HEK293 (cell line): ENCODE measurements around the gene CADM1.
A peak's percentile ranks its signal among the peaks of the same experiment; 100 is the strongest.

Experiments
- CTCF ChIA-PET: fragments of 350-600 bp; formaldehyde crosslinking; extraction: SDS; loops from one replicate; lab custom pipeline; 2021; ENCODE audit warnings: antibody characterized with exemption; lab: Yijun Ruan, JAX
- POLR2A ChIA-PET: fragments of 300-600 bp; formaldehyde crosslinking; extraction: SDS; loops from one replicate; lab custom pipeline; 2020; ENCODE audit warnings: antibody characterized with exemption, inconsistent platforms; lab: Yijun Ruan, JAX
- H3K27ac ChIP-seq: fragments of 200-500 bp; sonication (Bioruptor generic); 2 replicates; pipeline ENCODE4 v1.5.1; 2014; ENCODE audit warnings: low read depth, low read length, control low read depth, inconsistent platforms; ENCODE audit errors: extremely low read depth
- H3K36me3 ChIP-seq, 2 experiments: fragments of 200-500 bp in 1 of 2; sonication (Bioruptor generic) in 1 of 2; 1 replicate in 1 of 2; 2 replicates in 1 of 2; pipeline ENCODE4 v1.5.1; 2014 to 2017; ENCODE audit warnings: inconsistent platforms in 2 of 2, low read length in 2 of 2; ENCODE audit not compliant: control insufficient read depth in 2 of 2, insufficient read depth in 1 of 2
- H3K4me1 ChIP-seq: fragments of 200-500 bp; sonication (Bioruptor generic); 2 replicates; pipeline ENCODE4 v1.5.1; 2014; ENCODE audit warnings: mild to moderate bottlenecking, low read length, inconsistent platforms; ENCODE audit not compliant: control insufficient read depth, insufficient read depth
- H3K4me3 ChIP-seq: 2 replicates; pipeline ENCODE4 v1.5.1; 2011; ENCODE audit warnings: low read depth, mild to moderate bottlenecking, control low read depth, low read length, moderate library complexity
- H3K9me3 ChIP-seq: fragments of 200-500 bp; sonication (Bioruptor generic); 2 replicates; pipeline ENCODE4 v1.5.1; 2014; ENCODE audit warnings: low read depth, low read length, inconsistent platforms; ENCODE audit not compliant: control insufficient read depth, insufficient read depth
- EGR2 ChIP-seq: fragments of 450-650 bp; formaldehyde crosslinking; IDR thresholded peaks from 2 replicates; pipeline ENCODE4 v1.5.1; 2016; ENCODE audit warnings: low read depth, missing biosample characterization, missing genetic modification characterization
- GLIS1 ChIP-seq: fragments of 450-650 bp; formaldehyde crosslinking; IDR thresholded peaks from 2 replicates; pipeline ENCODE4 v1.5.1; 2016; ENCODE audit warnings: missing biosample characterization, missing genetic modification characterization
- PRDM6 ChIP-seq: fragments of 450-650 bp; formaldehyde crosslinking; IDR thresholded peaks from 2 replicates; pipeline ENCODE4 v1.5.1; 2017; ENCODE audit warnings: missing biosample characterization, missing genetic modification characterization
- ZBTB10 ChIP-seq: fragments of 450-650 bp; formaldehyde crosslinking; IDR thresholded peaks from 2 replicates; pipeline ENCODE4 v1.5.1; 2016; ENCODE audit warnings: missing biosample characterization, missing genetic modification characterization
- ZBTB48 ChIP-seq: fragments of 450-650 bp; formaldehyde crosslinking; IDR thresholded peaks from 2 replicates; pipeline ENCODE4 v1.5.1; 2016; ENCODE audit warnings: missing biosample characterization, missing genetic modification characterization
- ZFP3 ChIP-seq: fragments of 450-650 bp; formaldehyde crosslinking; IDR thresholded peaks from 2 replicates; pipeline ENCODE4 v1.5.1; 2016; ENCODE audit warnings: low read depth, missing biosample characterization, missing genetic modification characterization
- ZNF133 ChIP-seq: fragments of 450-650 bp; formaldehyde crosslinking; IDR thresholded peaks from 2 replicates; pipeline ENCODE4 v1.5.1; 2016; ENCODE audit warnings: missing biosample characterization, missing genetic modification characterization
- ZNF138 ChIP-seq: fragments of 450-650 bp; formaldehyde crosslinking; IDR thresholded peaks from 2 replicates; pipeline ENCODE4 v1.5.1; 2016; ENCODE audit warnings: missing biosample characterization, missing genetic modification characterization, borderline replicate concordance
- ZNF16 ChIP-seq: fragments of 450-650 bp; formaldehyde crosslinking; IDR thresholded peaks from 2 replicates; pipeline ENCODE4 v1.5.1; 2016; ENCODE audit warnings: low read depth, missing biosample characterization, missing genetic modification characterization
- ZNF202 ChIP-seq: fragments of 450-650 bp; formaldehyde crosslinking; IDR thresholded peaks from 2 replicates; pipeline ENCODE4 v1.5.1; 2016; ENCODE audit warnings: missing biosample characterization, missing genetic modification characterization, borderline replicate concordance
- ZNF311 ChIP-seq: fragments of 450-650 bp; formaldehyde crosslinking; IDR thresholded peaks from 2 replicates; pipeline ENCODE4 v1.5.1; 2017; ENCODE audit warnings: missing biosample characterization, missing genetic modification characterization, borderline replicate concordance
- ZNF335 ChIP-seq: fragments of 450-650 bp; formaldehyde crosslinking; conservative IDR thresholded peaks from 2 replicates; pipeline ENCODE4 v1.5.1; 2016; ENCODE audit warnings: missing biosample characterization, missing genetic modification characterization
- ZNF37A ChIP-seq: fragments of 450-650 bp; IDR thresholded peaks from 2 replicates; pipeline ENCODE4 v1.5.1; 2018; ENCODE audit warnings: missing biosample characterization, missing genetic modification characterization
- ZNF416 ChIP-seq: fragments of 450-650 bp; formaldehyde crosslinking; IDR thresholded peaks from 2 replicates; pipeline ENCODE4 v1.5.1; 2016; ENCODE audit warnings: missing biosample characterization, missing genetic modification characterization
- ZNF510 ChIP-seq: fragments of 450-650 bp; formaldehyde crosslinking; IDR thresholded peaks from 2 replicates; pipeline ENCODE4 v1.5.1; 2018; ENCODE audit warnings: mild to moderate bottlenecking, missing genetic modification characterization, missing biosample characterization; ENCODE audit not compliant: insufficient replicate concordance
- ZNF513 ChIP-seq: fragments of 450-650 bp; IDR thresholded peaks from 2 replicates; pipeline ENCODE4 v1.5.1; 2018; ENCODE audit warnings: missing biosample characterization, missing genetic modification characterization
- ZNF561 ChIP-seq: fragments of 450-650 bp; IDR thresholded peaks from 2 replicates; pipeline ENCODE4 v1.5.1; 2018; ENCODE audit warnings: missing biosample characterization, missing genetic modification characterization, borderline replicate concordance
- ZNF664 ChIP-seq: fragments of 450-650 bp; formaldehyde crosslinking; IDR thresholded peaks from 2 replicates; pipeline ENCODE4 v1.5.1; 2016; ENCODE audit warnings: missing biosample characterization, missing genetic modification characterization
- ZNF677 ChIP-seq: fragments of 450-650 bp; IDR thresholded peaks from 2 replicates; pipeline ENCODE4 v1.5.0; 2018; ENCODE audit warnings: missing biosample characterization, mild to moderate bottlenecking, missing genetic modification characterization, moderate library complexity
- ZSCAN16 ChIP-seq: fragments of 450-650 bp; formaldehyde crosslinking; IDR thresholded peaks from 2 replicates; pipeline ENCODE4 v1.5.1; 2016; ENCODE audit warnings: missing biosample characterization, missing genetic modification characterization
- TF ChIP-seq, protein P1 (sequence below): fragments of 450-650 bp; formaldehyde crosslinking; IDR thresholded peaks from 2 replicates; pipeline ENCODE4 v1.5.1; 2016; ENCODE audit warnings: missing biosample characterization, missing genetic modification characterization

Gene CADM1

GRCh38 chr11:115280775-115281174, 223.4 kb downstream of the CADM1 start:
- Histone ChIP-seq H3K9me3 (no peaks in the 10 kb centered on the region), H3K27ac (no peak overlapping the region), H3K4me3 (no peak overlapping the region), H3K4me1 (peaks cover 6% of the 10 kb centered on the region; the same call in 1 of the 2 replicates), H3K36me3 (no peaks in the 10 kb centered on the region)
- ChIA-PET POLR2A (no interaction called here), CTCF (interaction anchor here (0.5 to 1.3 kb wide), 6 partner anchors 10 to 693 kb away, joined by 3 to 5 read pairs (median 3); no protein-coding TSS in a partner anchor)
- TF ChIP-seq ZSCAN16 (tag by site-specific recombination) (no peak), ZNF37A (tag by site-specific recombination) (no peak), ZNF513 (tag by site-specific recombination) (no peak), ZBTB10 (tag by site-specific recombination) (no peak), ZNF16 (tag by site-specific recombination) (no peak), ZNF202 (no peak), ZNF335 (no peak), ZNF416 (tag by site-specific recombination) (no peak), ZNF311 (tag by site-specific recombination) (no peak)

DNA sequence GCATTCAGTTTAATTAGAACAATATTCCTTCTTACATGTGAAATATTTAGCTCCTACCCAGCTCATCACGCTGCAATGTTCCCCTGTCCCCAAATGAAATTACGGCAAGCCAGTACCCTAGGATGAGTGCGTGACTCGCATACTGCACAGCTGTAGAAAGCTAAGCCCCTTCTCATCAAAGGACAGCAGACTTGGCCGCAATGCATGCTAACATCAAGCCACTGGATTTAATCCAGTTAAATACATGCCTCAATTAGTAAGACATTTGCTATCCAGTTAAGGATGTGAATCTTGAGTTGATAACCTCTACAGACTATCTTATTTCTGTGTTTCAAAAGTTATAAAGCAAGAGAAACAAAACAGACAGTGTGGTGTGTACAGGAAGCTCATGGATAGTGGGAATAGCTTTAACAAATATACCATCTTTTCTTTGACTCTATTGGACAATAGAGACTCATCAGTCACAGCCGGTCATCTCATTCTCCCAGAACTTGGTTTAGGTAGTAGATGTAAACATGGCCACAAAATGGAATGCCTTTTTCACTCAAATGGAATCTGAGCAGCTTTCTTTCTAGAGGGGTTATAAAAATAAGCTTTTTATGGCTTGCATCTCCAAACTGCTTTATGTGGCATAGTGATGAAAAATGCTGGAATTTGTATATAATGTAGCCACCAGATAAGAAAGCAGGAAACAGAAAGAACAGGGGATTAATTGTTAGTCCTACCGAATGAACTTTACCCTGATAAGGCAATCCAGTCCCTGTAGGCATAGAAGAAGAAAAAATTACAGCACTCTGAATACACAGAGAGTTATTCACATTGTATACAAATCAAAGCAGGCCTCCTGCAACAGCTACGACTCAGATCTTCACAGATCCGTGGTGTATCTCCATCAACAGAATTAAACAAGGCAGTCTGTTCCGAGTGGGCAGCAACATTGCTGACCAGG, 224.1 kb downstream of the CADM1 start:
- Histone ChIP-seq H3K27ac (no peak overlapping the region), H3K9me3 (no peaks in the 10 kb centered on the region), H3K4me1 (peaks cover 6% of the 10 kb centered on the region; the same call in 1 of the 2 replicates), H3K36me3 (no peaks in the 10 kb centered on the region), H3K4me3 (no peak overlapping the region)
- POLR2A ChIA-PET: interaction anchor here (0.6 kb wide), 1 partner anchor 105 kb away, joined by 3 read pairs; no protein-coding TSS in a partner anchor
- CTCF ChIA-PET: interaction anchor here (0.5 to 1.1 kb wide), 5 partner anchors 10 to 693 kb away, joined by 3 to 4 read pairs (median 3); no protein-coding TSS in a partner anchor
- TF ChIP-seq ZNF510: no peak
- TF ChIP-seq PRDM6 (tag by site-specific recombination): peak; percentile 38; the same call in 1 of the 2 replicates

DNA sequence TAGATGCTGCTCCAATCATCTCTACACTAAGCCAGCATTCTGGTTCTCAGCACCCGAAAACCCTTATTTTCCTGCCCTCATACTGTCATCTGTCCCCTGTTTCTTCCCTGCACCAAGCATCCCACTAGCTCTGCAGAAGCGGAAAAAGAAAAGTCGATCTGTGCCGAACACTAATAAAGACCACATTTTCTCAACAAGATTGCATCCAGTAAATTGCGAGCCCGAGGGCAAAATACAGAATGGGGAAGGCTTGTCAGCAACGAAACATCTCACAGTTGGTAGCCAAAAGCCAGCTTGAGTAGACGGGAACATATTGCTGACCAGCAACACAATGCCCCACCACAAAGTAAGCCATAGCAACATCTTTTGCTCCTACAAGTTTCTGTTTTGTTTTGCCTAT, 227.4 kb downstream of the CADM1 start:
- CTCF ChIA-PET: no interaction called here
- no peaks in the 10 kb centered on the region for H3K36me3 ChIP-seq
- H3K27ac ChIP-seq: no peak overlapping the region
- H3K4me3 ChIP-seq: no peak overlapping the region
- no peaks in the 10 kb centered on the region for H3K9me3 ChIP-seq
- POLR2A ChIA-PET: no interaction called here
- H3K4me1 ChIP-seq: peaks cover 6% of the 10 kb centered on the region; the same call in 1 of the 2 replicates
- TF ChIP-seq ZNF664 (no peak), ZBTB48 (tag by site-specific recombination) (no peak), ZNF677 (no peak), ZFP3 (tag by site-specific recombination) (no peak), ZNF561 (no peak), GLIS1 (tag by site-specific recombination) (no peak), ZNF133 (tag by site-specific recombination) (no peak), EGR2 (tag by site-specific recombination) (no peak), ZNF138 (no peak)
- TF ChIP-seq, protein P1, sequence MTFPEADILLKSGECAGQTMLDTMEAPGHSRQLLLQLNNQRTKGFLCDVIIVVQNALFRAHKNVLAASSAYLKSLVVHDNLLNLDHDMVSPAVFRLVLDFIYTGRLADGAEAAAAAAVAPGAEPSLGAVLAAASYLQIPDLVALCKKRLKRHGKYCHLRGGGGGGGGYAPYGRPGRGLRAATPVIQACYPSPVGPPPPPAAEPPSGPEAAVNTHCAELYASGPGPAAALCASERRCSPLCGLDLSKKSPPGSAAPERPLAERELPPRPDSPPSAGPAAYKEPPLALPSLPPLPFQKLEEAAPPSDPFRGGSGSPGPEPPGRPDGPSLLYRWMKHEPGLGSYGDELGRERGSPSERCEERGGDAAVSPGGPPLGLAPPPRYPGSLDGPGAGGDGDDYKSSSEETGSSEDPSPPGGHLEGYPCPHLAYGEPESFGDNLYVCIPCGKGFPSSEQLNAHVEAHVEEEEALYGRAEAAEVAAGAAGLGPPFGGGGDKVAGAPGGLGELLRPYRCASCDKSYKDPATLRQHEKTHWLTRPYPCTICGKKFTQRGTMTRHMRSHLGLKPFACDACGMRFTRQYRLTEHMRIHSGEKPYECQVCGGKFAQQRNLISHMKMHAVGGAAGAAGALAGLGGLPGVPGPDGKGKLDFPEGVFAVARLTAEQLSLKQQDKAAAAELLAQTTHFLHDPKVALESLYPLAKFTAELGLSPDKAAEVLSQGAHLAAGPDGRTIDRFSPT (tag by site-specific recombination): no peak
